HFF-Myc (cell line): ENCODE measurements around the gene MSLN.
A peak's percentile ranks its signal among the peaks of the same experiment; 100 is the strongest.

Experiments
- DNase-seq: peaks from one replicate; pipeline ENCODE4 v3.0.0-alpha.2; 2011; ENCODE audit warnings: low read depth; ENCODE audit errors: extremely low read depth
- H3K4me3 ChIP-seq: replicated peaks from 2 replicates; pipeline ENCODE4 v1.5.1; 2011; ENCODE audit warnings: low read depth, mild to moderate bottlenecking, control low read depth, low read length
- TF ChIP-seq, protein P1 (sequence below): IDR thresholded peaks from 2 replicates; pipeline ENCODE4 v1.5.1; 2012; ENCODE audit warnings: mild to moderate bottlenecking, low read depth, low read length, control low read depth; ENCODE audit errors: missing control alignments

The MSLN gene

GRCh38 chr16:789191-789850 lies 28.8 kb downstream of the MSLN start:
- H3K4me3 ChIP-seq, result peak overlapping the region; percentile 74
- no peak for DNase-seq
- TF ChIP-seq, protein P1, sequence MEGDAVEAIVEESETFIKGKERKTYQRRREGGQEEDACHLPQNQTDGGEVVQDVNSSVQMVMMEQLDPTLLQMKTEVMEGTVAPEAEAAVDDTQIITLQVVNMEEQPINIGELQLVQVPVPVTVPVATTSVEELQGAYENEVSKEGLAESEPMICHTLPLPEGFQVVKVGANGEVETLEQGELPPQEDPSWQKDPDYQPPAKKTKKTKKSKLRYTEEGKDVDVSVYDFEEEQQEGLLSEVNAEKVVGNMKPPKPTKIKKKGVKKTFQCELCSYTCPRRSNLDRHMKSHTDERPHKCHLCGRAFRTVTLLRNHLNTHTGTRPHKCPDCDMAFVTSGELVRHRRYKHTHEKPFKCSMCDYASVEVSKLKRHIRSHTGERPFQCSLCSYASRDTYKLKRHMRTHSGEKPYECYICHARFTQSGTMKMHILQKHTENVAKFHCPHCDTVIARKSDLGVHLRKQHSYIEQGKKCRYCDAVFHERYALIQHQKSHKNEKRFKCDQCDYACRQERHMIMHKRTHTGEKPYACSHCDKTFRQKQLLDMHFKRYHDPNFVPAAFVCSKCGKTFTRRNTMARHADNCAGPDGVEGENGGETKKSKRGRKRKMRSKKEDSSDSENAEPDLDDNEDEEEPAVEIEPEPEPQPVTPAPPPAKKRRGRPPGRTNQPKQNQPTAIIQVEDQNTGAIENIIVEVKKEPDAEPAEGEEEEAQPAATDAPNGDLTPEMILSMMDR, result no peak

DNA sequence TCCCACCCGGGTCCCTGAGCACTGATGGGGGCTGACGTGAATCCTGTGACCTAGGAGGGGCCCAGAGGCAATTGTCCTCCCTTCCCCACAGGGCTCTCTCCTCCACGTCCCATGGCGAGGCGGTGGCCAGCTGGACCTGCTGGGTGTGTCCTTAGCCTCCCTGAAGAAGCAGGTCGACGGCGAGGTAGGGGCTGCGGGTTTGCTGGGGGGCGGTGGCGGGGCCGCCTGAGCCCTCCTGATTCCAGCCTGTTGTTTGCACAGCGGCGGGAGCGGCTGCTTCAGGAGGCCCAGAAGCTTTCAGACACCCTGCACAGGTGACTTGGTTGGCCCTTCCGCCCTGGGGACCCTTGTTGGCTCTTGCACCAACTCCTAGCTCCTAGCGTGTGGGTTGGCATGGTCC lies 29.6 kb downstream of the MSLN start:
- TF ChIP-seq, protein P1, result no peak
- no peak for DNase-seq
- no peak overlapping the region; the same call in 1 of the 2 replicates for H3K4me3 ChIP-seq

GRCh38 chr16:791131-791530 lies 30.6 kb downstream of the MSLN start:
- no peak overlapping the region for H3K4me3 ChIP-seq
- no peak for DNase-seq
- TF ChIP-seq, protein P1, result no peak

- TF ChIP-seq, protein P1, result no peak
- no peak for DNase-seq
- H3K4me3 ChIP-seq, result no peak overlapping the region
Measured at GRCh38 chr16:792221-792995, 31.9 kb downstream of the MSLN start.

GRCh38 chr16:793414-793813 lies 32.9 kb downstream of the MSLN start:
- no peak overlapping the region for H3K4me3 ChIP-seq
- TF ChIP-seq, protein P1, result no peak
- no peak for DNase-seq

GRCh38 chr16:794091-794822 lies 33.7 kb downstream of the MSLN start:
- no peak overlapping the region for H3K4me3 ChIP-seq
- TF ChIP-seq, protein P1, result no peak
- DNase-seq, result no peak
